Measurements from ENCODE around the gene VTA1. TPM values are rescaled to one million over a fixed set of nuclear protein-coding genes. Genes with fewer than 3 reads are reported as not detected.

VTA1 gene
- total RNA-seq, 1 experiment from 2014 or later: 67.8 TPM

- TF ChIP-seq ELF1 (IDR thresholded peaks at IDR 0.05; ENCODE audit: borderline replicate concordance, low read depth) (no peak), REST (IDR thresholded peaks at IDR 0.05; ENCODE audit: low read depth) (no peak)
- DNase-seq (ENCODE audit: low read depth, low spot score): no peak
- Histone ChIP-seq H3K4me3 (replicated peaks in 1 of 2; ENCODE audit: low read depth in 1 of 2, low read length in 2 of 2) (no peak overlapping the region), H3K27ac (ENCODE audit: low read depth, low read length) (no peak overlapping the region), H3K9ac (ENCODE audit: low read length) (no peak overlapping the region), H3K9me3 (ENCODE audit: control insufficient read depth in 1 of 2, insufficient read depth in 1 of 2, low read depth in 1 of 2, low read length in 2 of 2) (no peaks in the 10 kb centered on the region), H4K20me1 (ENCODE audit: insufficient read depth) (no peaks in the 10 kb centered on the region), H3K79me2 (ENCODE audit: insufficient read depth, low read length) (no peaks in the 10 kb centered on the region), H3K4me1 (ENCODE audit: control insufficient read depth in 1 of 2, insufficient read depth in 2 of 2, low read length in 2 of 2) (no peaks in the 10 kb centered on the region), H3K4me2 (ENCODE audit: low read length) (no peak overlapping the region), H2AFZ (ENCODE audit: low read depth, low read length, poor library complexity, severe bottlenecking) (peak overlapping the region; percentile 87), H3K36me3 (ENCODE audit: control insufficient read depth in 1 of 2, insufficient read depth in 2 of 2, low read length in 2 of 2) (no peaks in the 10 kb centered on the region), H3K27me3 (ENCODE audit: insufficient read depth, low read length) (no peaks in the 10 kb centered on the region), H3K9me2 (ENCODE audit: insufficient read depth) (no peaks in the 10 kb centered on the region)
- RAD21 ChIA-PET (ENCODE audit: low non-redundant PET in 1 of 2, low total read pairs in 2 of 2, uncharacterized antibody in 2 of 2, unreplicated experiment in 2 of 2): no interaction called here
- POLR2A ChIA-PET: no interaction called here
- no TSS peak for BruUV-seq (replicated peaks)
- CTCF ChIA-PET: no interaction called here
- intact Hi-C loops (cut with micrococcal nuclease): no loop called here
- no peak for ATAC-seq
These were observed 119.0 kb downstream of the VTA1 start for GRCh38 chr6:142266060-142266459.

GRCh38 chr6:142271476-142271875 is 124.4 kb downstream of the VTA1 start:
- Histone ChIP-seq H3K9me2 (ENCODE audit: insufficient read depth) (no peaks in the 10 kb centered on the region), H3K4me3 (replicated peaks in 1 of 2; ENCODE audit: low read depth in 1 of 2, low read length in 2 of 2) (no peak overlapping the region), H3K9me3 (ENCODE audit: control insufficient read depth in 1 of 2, insufficient read depth in 1 of 2, low read depth in 1 of 2, low read length in 2 of 2) (no peaks in the 10 kb centered on the region), H4K20me1 (ENCODE audit: insufficient read depth) (no peaks in the 10 kb centered on the region), H3K9ac (ENCODE audit: low read length) (no peak overlapping the region), H3K4me1 (ENCODE audit: control insufficient read depth in 1 of 2, insufficient read depth in 2 of 2, low read length in 2 of 2) (peaks cover 0 to 6% of the 10 kb centered on the region in 2 experiments; a peak in 1 of 4 replicates), H3K4me2 (ENCODE audit: low read length) (no peak overlapping the region), H3K27ac (ENCODE audit: low read depth, low read length) (no peak overlapping the region), H3K79me2 (ENCODE audit: insufficient read depth, low read length) (no peaks in the 10 kb centered on the region), H2AFZ (ENCODE audit: low read depth, low read length, poor library complexity, severe bottlenecking) (no peak overlapping the region), H3K36me3 (ENCODE audit: control insufficient read depth in 1 of 2, insufficient read depth in 2 of 2, low read length in 2 of 2) (no peaks in the 10 kb centered on the region), H3K27me3 (ENCODE audit: insufficient read depth, low read length) (no peaks in the 10 kb centered on the region)
- ATAC-seq (no peak), DNase-seq (ENCODE audit: low read depth, low spot score) (no peak)
- POLR2A ChIA-PET: no interaction called here
- CTCF ChIA-PET: no interaction called here
- RAD21 ChIA-PET (ENCODE audit: low non-redundant PET in 1 of 2, low total read pairs in 2 of 2, uncharacterized antibody in 2 of 2, unreplicated experiment in 2 of 2): no interaction called here
- no TSS peak for BruUV-seq (replicated peaks)
- intact Hi-C loops (cut with micrococcal nuclease): no loop called here
- TF ChIP-seq TCF7L2 (IDR thresholded peaks at IDR 0.05; ENCODE audit: borderline replicate concordance, extremely low read depth, insufficient read depth, insufficient read length): no peak
- no peak for TF ChIP-seq CTCF (IDR thresholded peaks at IDR 0.05 in 2 of 3, conservative IDR thresholded peaks at IDR 0.05 in 1 of 3; ENCODE audit: borderline replicate concordance in 1 of 3, insufficient read depth in 1 of 3, low read depth in 2 of 3, low read length in 2 of 3)
- no peak for TF ChIP-seq EZH2 (IDR thresholded peaks at IDR 0.05)
- no peak for TF ChIP-seq ZNF274 (IDR thresholded peaks at IDR 0.05; ENCODE audit: low read depth, low read length)
- no peak for TF ChIP-seq CEBPB (IDR thresholded peaks at IDR 0.05; ENCODE audit: low read depth)
- no peak for TF ChIP-seq YY1 (IDR thresholded peaks at IDR 0.05; ENCODE audit: extremely low read depth, insufficient replicate concordance, low read depth, low read length)
- TF ChIP-seq SIN3A (IDR thresholded peaks at IDR 0.05; ENCODE audit: low read depth): no peak
- no peak for TF ChIP-seq JUND (IDR thresholded peaks at IDR 0.05)
- TF ChIP-seq POLR2A (IDR thresholded peaks at IDR 0.05; ENCODE audit: borderline replicate concordance, extremely low read depth, insufficient read depth, insufficient read length): no peak
- TF ChIP-seq CBX3 (IDR thresholded peaks at IDR 0.05; ENCODE audit: low read depth): no peak
- TF ChIP-seq RAD21 (IDR thresholded peaks at IDR 0.05; ENCODE audit: low read depth): no peak
- no peak for TF ChIP-seq POLR2AphosphoS5 (IDR thresholded peaks at IDR 0.05; ENCODE audit: low read depth, low read length)

Data from HCT116 (cell line).